Central memory CD4-positive, alpha-beta T cell (primary cell): Measurements from ENCODE around the gene BCAR1.
"Not testable (repeated sequence)": the region's sequence is repeated elsewhere in the genome, so short reads cannot be mapped to it uniquely, and the experiment has no call there.

Experiments used
- DNase-seq: peaks from one replicate; pipeline ENCODE4 v3.0.0; 2022

The BCAR1 gene

DNA sequence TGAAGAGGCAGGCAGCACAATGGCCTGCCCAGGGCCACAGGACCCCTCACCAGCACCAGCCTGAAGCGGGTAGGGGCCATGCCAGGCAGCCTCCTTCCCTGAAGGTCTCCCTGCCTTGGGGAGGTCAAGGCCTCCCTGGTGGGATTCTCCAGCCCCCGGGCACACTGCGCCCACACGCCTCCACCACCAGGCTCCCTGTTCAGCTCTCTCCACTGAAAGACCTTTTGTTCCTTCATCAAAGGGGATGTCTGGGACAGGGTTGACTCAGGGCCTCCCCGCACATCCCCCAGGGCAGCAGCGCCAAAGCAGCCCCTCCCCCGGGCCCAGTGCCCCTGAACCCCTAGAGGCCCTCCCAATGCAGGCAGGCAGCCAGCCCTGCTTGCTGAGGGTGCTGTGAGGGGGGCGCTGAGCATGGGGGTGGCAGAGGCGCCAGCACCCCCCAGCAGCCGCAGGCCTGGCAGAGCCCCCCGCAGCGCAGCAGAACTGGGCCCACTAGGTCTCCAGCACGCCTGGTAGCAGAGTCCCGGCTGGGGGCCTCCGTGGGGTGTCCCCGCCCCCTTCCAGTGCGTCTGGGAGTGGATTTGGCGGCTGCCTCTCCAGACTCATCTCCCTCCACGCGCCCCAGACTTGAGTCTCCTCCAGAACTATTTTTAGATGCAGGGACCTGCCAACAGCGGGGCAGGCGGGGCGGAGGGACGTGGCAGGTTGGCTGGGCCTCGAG is 13.1 kb downstream of the BCAR1 start:
- no peak for DNase-seq

DNA sequence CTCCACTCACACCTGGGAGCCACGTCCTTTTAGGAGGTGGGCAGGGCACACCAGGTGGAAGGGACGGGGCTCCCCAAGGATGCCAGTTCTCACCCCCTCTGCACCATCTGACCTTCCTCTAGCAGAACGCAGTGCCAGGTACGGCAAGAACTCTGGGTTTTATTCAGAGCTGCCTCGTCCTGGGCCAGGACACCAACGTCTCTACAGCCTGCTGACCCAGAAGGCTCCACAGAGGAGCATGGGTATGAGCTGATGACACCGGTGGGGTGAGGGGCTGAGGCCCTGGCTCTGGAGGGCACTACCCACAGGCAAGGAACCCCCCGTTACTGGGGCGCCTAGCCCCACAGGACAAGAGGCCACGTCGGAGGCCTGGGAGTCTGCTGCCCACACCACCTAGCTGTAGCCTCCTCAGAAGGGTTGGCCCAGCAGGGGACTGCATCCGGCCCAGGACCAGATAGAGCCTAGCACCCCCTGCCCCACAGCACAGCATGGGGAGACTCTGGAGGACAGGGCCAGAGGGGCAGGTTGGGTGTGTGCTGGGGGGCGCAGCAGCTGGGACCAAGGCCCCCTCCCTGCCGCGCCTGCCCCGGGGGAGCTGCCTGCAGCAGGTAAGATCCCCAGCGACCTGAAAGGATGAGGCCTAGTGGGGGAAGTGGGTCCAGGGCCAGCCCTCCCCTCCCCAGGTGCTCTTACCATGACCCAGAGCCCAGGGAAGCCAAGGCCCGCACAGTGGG is 13.9 kb downstream of the BCAR1 start:
- no peak for DNase-seq

DNA sequence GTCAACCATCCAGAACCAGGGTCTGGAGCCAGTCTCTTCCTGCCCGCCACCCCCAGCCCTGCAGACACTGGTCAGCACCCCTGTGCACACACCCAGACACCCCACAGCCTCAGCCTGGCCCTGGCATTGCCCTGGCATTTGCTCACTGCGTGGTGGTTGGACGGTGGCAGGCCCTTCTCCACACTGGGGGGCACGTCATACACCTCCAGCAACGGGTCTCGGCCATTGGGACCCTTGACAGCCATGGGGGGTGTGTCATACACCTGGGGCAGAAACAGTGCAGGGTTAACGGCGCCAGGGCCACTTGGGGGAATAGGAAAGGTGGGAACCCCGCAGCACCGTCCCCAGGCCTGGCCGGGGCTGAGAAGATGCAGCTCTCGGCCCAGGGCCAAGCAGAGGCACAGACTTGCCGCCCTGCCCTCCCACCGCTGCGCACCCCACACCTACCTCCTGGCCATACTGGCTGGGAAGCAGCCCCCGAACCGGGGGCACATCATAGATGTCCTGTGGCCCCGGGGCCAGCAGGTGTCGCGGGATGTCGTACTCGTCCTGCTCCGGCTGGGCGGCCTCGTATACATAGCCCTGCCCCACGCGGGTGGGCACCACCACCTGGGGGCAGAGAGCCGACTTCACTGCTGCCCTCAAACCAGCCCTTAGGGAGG is 14.6 kb downstream of the BCAR1 start:
- no peak for DNase-seq

DNA sequence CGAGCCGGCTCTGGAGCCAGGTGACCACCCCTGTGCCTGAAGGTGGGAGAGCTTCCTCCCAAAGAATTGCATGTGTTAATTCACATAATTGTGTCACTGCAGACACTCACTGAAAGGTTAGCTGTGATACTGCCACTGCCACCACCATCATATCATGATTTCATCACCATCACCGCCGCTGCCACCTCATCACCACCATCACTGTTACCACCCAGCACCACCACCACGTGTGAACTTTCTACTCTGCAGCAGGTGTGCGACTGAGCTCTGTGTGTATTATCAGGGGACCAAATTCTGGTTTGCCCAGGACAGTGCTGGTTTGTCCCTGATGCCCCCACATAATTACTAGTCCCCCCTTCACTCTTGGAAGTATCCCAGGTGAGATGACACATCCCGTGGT is 15.2 kb downstream of the BCAR1 start:
- no peak for DNase-seq

DNA sequence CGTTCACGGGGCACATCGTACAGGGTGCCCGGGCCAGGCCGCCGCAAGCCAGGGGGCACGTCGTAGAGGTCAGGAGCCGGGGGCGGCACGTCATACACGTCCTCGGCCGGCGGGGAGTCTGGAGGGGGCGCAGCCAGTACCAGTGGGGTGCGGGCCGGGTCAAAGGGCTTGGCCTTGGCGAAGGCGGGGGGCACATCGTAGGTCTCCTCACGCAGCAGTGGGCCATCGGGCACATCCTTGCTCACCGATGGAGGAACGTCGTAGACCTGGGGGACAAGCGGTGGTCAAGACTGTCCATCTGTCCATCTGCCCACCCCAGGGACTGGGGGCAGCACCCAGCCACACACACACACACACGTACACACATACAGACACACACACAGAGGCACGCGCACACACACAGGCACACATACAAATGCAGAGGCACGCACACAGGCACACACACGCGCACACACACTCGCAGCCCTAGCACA is 15.7 kb downstream of the BCAR1 start:
- no peak for DNase-seq

DNA sequence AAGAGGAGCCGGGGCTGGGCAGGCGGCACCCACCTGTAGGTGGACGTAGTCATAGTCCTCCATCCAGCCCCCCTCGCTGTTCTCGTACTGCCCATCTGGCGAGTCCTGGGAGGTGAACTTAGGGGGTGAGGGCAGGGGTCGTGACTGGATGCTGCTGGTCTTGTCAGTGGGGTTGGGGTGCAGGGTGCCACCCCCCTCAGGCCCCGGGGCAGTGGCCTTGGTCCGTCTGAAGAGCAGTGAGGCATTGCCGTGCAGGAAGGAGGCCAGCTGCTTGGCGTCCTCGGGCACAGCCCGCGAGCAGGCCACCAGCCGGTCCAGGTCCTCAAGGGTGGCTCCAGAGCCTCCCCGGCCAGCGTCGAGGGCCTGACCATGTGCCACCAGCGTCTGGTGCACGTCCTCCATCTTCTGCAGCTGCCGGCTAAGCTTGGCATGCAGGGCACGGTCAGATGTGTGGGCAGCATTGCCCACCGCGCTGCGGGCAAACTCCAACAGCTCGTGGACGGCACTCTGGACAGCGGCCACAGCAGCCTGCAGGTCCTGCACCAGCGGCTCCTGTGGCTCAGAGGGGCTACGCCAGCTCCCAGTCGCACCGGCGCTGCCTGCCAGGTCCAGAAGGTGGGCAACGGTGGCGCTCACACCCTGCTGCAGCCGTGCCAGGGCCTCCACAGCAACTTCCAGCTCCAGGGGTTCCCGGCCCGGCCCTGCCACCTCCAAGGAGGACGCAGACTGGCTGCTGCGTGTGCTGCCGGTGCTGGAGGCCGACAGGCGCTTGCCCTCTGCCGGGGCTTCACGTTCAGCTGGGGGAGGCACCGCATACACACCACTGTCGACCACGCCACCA is 16.3 kb downstream of the BCAR1 start:
- no peak for DNase-seq

DNA sequence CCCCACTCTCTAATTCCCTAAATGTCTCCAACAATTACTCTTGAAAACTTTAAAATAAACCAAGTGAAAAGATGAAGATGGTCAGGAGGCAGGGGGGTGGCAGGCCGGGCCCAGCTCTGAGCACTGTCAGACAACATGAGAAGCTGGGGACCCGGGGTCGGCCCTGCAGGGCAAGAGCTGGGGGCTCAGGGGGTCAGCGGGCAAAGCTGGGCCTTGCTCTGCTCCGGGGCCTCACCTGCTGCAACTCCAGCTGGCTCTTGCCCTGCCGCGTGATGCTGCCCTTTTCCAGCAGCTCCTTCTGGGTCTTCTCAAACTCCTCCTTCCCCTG is 17.8 kb downstream of the BCAR1 start:
- no peak for DNase-seq

DNA sequence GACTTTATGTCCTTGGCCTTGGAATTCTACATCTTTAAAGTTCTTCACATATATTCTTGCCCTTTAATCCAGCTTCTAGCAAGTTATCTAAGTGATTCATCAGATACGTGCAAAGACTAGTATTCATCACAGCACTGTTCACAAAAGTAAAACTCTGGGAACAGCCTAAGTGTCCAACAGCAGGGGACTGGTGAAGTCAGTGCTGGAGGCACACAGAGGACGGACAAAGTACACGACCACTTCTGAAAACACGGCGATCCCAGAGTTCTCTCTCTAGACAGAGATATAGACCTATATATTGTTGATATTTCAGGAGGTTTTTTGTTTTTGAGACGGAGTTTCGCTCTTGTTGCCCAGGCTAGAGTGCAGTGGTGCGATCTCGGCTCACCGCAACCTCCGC is 19.9 kb downstream of the BCAR1 start:
- DNase-seq: no peak

DNA sequence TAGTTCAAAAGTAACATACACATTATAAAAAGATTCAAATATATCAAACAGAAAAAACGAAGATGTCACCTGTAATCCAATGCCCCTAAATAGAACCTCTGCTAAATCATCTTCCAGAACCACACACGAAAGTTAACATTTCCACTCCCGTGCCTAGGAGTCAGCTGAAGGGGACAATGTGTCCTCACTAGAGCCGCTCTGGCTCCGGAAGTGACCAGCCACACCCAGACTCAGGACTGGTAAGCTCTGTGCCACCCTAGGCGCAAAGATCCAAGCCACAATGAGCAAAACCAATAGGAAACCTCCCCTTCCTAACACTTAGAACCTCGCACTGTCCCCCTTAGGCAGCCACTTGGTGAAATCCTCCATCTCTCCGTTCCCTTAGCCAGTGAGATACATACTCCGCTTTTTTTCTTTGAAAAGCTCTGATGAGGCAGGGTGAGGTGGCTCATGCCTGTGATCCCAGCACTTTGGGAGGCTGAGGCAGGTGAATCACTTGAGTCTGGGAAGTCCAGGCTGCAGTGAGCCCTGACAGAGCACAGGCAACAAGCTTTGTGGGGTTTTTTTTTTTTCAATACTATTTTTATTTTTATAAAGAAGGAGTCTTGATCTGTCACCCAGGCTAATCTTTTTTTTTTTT is 20.8 kb downstream of the BCAR1 start:
- no peak for DNase-seq

DNA sequence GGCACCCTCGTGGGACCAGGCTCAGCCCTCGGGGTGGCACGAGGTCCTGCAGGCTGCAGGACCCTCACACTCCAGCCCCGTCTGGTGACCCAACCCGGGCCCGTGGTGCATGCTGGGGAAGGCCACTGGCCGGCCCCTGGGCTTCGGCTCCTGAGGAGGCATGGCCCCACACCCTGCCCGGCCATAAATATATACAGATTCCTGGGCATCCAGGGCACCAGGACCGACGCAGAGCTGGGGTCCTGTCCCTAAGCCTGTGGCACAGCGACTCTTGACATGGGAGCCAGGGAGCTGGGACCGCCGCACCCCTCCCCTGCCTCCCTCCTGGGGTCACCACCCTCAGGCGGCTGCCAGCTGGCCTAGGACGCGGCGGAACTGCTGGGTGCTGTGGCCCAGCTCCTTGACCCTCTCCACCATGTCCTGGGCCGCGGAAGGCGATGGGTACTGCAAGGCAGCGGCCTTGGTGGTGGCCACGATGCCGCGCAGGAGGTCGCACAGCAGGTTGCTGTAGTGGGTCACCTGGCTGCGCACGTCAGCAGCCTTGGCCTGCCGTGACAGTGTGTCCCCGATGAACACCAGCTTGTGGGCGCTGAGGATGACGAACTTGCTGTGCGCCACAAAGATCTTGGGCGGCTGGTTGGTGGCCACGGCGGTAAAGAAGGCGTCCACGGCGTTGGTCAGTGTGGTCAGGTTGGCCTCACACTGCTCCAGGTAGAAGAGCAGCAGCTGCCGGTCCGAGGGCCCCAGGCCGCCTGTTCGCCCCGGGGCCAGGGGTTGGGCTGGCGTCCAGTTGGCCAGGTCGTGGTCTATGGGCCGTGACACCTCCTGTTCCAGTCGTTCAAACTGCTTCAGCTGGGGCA is 22.0 kb downstream of the BCAR1 start:
- no peak for DNase-seq

DNA sequence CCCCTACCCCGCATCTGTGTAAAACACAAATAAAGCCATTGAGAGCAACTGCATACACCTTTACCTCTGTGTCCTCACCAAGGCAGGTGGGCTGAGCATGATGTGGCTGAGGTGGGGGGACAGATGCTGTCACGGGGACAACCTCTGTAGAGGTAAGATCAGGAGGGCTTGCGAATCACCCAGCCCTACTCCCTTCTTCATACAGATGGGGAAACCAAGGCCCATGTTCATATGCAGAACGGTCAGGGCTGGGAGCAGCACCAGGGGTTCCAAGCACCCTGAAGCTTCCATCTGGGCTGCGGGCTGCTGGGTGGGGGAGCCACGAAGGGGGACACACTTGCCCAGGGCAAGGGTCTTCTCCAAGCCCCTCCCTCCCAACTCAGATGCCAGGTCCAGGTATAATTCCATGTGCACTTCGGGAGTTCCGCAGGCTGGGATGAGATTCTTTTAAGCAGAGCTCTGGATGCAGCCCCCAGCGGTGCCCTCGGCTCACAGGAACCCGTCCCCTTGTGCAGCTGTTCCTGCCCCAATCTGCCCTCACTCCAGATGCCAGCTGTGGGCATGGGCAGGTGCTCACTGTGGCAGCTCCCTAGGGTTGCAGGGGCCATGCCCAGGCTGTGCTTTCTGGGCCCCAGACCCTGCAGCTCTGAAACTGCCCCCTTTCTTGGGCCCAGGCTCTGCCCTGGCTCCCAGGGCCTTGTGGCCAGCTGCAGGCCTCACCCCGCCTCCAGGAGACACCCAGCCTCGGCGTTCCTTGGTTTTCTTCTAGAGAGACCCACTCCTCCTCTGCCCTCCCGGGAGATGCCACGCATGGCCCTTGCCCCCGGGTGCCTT is 23.1 kb downstream of the BCAR1 start:
- no peak for DNase-seq

DNA sequence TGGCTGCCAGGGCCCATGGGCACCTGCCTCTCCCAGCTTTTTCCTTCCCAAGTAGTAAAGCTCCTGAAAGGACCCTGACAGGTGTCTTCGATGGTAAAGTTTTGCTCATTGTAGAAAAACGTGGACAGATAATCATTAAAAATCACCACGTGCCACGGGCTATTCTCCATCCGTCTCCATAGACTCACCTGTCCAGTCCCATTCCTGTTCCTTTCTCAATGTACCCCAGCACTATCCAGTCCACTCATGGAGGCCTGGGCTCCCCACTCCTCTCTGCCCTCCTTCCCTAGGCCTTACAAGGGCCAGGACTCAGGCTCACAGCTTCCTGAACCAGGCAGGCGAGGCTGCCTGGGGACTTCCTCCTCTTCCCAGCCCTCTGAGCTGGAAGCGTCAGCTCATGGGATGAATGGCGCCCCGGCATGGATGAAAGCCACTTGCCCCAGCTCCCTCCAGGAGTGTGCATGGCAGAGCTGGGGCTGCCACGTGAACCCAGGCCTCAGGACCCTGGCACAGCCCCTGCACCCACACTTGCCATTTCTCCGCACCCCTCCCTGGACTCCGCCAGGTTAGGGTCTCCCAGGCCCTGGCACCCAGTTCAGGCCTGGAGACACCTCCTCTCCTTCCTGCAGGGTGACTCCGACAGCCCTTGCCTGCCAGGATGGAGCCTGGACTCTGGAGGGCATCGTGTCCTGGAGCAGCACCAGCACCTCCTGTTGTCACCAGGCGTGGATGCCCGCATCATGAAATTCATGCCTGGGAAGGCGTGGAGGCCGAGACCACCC is 23.9 kb downstream of the BCAR1 start:
- DNase-seq: no peak

DNA sequence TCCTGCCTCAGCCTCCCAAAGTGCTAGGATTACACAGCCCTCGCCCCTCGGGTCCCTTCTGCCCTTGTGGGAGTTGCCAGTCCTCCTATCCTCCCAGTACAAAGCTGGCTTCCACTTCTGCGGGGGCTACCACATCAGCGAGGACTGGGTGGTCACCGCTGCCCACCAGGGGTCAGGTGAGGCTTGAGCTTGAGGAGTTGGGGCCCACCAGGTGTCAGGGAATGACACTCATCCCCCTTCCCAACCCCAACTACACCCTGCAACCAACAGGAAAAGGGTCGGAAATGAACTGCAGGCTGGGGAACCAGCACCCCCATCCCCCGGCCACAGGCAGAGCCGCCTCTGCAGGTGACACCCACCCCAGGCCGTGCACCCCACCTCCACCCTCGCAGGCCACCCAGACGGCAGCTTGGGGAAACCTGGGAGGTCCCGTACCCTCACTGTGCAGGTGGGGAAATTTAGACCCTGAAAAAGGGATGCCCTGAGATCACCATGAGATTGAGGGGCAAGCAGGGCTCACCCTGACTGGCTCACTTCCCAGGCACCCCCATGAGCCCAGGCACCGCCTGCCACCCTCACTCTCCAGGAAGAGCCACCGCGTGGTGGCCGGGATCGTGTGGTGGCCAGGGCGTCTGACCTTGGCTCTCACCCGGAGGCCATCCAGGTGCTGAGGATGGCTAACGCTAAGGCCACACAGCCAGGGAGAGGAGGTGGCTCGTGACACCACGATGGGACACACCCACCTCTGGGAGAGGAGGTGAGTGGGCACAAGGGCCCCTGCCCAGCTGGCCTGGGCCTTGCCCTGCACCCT is 24.7 kb downstream of the BCAR1 start:
- DNase-seq: no peak

DNA sequence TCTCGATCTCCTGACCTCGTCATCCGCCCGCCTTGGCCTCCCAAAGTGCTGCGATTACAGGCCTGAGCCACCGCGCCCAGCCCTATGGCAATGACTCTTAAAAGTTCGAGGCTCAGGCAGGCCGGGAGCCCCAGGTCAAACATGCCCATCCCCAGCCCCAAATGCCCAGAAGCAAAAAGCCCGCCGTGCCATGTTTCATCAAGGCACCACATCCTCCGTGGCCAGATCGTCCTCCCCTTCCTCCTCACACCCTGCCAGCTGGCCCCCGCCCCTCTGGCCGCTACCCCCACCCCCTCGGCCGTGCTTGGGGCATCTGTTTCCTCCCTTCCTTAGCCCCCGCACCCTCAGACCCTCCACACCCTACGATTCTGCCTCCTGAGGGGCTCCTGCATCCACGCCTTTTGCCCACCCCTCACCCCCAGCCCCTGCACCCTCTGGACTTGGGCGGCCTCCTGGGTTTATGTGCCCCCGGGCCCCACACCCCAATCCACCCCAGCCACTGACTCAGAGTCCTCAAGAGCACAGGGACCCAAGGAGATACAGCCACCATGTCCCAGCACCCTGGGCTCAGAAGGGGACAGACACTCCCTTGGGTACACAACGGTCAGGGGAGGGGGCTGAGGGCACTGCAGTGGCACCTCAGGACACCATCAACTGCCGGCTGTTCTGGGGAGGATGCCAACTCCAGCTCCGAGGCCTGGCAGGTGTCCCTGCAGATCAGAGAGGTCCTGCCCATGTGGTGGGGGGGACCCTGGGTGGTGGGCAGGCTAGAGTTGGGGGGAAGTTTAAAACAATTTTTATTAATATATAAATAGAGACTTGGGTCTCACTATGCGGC is 25.5 kb downstream of the BCAR1 start:
- DNase-seq: no peak

DNA sequence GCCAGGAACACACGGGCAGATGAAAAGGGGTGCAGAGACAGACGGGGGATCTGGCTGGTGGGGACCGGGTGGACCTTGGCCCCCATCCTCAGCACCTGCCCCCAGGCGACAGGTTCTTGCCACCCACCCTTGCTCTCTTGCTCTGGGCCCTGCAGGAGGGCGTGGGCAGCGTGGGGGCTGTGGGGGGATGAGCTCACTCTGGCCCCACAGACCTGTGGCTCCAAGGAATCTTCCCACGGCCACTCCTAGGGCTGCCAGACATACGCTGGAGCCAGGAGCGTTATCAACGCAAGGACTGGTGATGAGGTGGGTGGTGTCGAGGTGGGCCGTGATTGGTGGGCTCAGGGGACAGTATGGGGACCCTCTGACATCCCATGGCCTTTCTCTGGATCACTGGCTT is 26.3 kb downstream of the BCAR1 start:
- no peak for DNase-seq

DNA sequence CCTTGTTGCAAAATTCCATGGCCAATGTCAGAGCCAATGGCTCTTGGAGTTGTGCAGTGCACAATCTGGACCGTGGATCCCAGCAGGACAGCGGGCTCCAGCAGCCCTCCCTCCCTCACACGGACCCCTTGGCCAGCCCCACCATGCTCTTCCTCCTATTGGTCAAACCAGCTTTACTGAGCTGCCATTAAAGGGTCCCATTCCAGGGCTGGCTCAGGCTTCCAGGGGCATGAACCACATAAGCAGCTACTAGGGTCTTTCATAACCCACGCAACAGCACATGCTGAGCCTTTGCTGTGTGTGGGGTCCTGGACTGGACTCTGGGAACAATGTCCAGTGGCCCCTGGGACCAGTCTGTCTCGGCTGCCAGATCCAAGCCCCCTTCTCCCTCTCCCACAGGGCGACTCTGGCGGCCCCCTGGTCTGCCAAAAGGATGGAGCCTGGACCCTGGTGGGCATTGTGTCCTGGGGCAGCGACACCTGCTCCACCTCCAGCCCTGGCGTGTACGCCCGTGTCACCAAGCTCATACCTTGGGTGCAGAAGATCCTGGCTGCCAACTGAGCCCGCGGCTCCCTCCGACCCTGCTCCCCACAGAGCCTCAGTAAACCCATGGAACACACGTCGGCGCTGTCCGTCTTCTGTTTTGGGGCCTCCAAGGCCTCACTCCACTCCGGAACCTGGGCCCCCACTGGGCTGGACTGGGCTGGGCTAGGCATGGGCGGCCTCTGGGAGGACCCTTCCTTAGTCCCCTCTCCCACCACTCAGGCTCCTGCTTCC is 26.9 kb downstream of the BCAR1 start:
- DNase-seq: no peak

DNA sequence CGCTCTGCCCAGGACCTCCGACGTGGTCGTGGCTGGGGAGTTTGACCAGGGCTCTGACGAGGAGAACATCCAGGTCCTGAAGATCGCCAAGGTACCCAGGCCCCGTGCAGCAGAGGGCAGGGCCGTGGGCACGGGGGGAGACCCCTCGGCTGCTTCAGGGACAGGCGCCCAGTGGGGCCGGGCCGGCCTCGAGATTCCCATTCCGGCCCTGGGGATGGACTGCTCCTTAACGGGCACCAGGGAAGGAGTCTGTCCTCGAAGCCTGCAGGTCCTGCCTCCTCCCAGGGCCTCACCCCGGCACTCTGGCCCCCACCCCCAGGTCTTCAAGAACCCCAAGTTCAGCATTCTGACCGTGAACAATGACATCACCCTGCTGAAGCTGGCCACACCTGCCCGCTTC is 28.3 kb downstream of the BCAR1 start:
- not testable (repeated sequence) for DNase-seq
